Measurements from ENCODE around the gene SLC25A36. TPM values are rescaled to one million over a fixed set of nuclear protein-coding genes. Genes with fewer than 3 reads are reported as not detected.

Gene SLC25A36
- total RNA-seq, 1 experiment from 2014 or later, result 78.4 TPM

GRCh38 chr3:140956058-140956835, 14.6 kb downstream of the SLC25A36 start:
- CTCF ChIA-PET, result interaction anchor here (0.7 kb wide), 2 partner anchors 18 to 518 kb away, joined by 3 to 7 read pairs; no protein-coding TSS in a partner anchor

DNA sequence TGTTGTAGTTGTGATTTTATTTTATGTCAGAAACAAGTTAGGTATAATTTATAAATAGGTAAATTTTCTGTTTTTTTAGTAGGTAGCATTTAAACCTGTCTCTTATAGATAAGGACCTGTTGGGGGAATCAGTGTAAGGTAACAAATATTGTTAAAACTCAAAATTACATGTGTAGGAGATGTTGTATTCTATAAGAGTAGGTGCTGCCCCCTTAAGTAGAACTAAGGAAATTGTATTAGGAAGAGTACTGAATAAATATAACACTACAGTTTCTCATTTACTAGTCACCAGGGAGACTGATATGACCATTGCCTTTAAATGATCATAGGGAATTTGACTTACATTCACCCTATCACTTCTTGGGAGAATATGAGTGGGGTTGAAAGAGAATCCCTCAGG, 31.2 kb downstream of the SLC25A36 start:
- CTCF ChIA-PET, result interaction anchor here (1.4 kb wide), 1 partner anchor 142 kb away, joined by 3 read pairs; no protein-coding TSS in a partner anchor
- ATAC-seq (peak; percentile 46; the same call in 1 of the 2 replicates), DNase-seq (ENCODE audit: low spot score) (no peak)
- Mint-ChIP-seq H3K4me1 (no peaks in the 10 kb centered on the region), H3K9me3 (no peaks in the 10 kb centered on the region), H3K27me3 (ENCODE audit: low read depth) (no peaks in the 10 kb centered on the region), H3K36me3 (peaks cover 36% of the 10 kb centered on the region), H3K27ac (no peak overlapping the region), H3K4me3 (no peak overlapping the region)
- POLR2A ChIA-PET, result no interaction called here
- no peak for TF ChIP-seq TEAD4 (CRISPR knock-in tag; IDR thresholded peaks at IDR 0.05)
- no peak for TF ChIP-seq TEAD1 (CRISPR knock-in tag; IDR thresholded peaks at IDR 0.05)
- TF ChIP-seq ZNF396 (CRISPR knock-in tag; IDR thresholded peaks at IDR 0.05; ENCODE audit: borderline replicate concordance), result no peak

More at GRCh38 chr3:140956058-140956835, 14.6 kb downstream of the SLC25A36 start:
- POLR2A ChIA-PET, result interaction anchor here (0.5 kb wide), 1 partner anchor 12 kb away, joined by 3 read pairs; no protein-coding TSS in a partner anchor
- no peak for TF ChIP-seq MYBL2 (CRISPR knock-in tag; IDR thresholded peaks at IDR 0.05)
- no peak for TF ChIP-seq KAT7 (CRISPR knock-in tag; IDR thresholded peaks at IDR 0.05; ENCODE audit: borderline replicate concordance)
- no peak for TF ChIP-seq ZBTB21 (CRISPR knock-in tag; IDR thresholded peaks at IDR 0.05; ENCODE audit: borderline replicate concordance)
- TF ChIP-seq ZNF263 (CRISPR knock-in tag; IDR thresholded peaks at IDR 0.05; ENCODE audit: low read depth), result no peak
- no peak for TF ChIP-seq TP53 (CRISPR knock-in tag; IDR thresholded peaks at IDR 0.05)
- TF ChIP-seq NFYB (CRISPR knock-in tag; conservative IDR thresholded peaks at IDR 0.05; ENCODE audit: low read depth), result no peak
- TF ChIP-seq, protein P1, sequence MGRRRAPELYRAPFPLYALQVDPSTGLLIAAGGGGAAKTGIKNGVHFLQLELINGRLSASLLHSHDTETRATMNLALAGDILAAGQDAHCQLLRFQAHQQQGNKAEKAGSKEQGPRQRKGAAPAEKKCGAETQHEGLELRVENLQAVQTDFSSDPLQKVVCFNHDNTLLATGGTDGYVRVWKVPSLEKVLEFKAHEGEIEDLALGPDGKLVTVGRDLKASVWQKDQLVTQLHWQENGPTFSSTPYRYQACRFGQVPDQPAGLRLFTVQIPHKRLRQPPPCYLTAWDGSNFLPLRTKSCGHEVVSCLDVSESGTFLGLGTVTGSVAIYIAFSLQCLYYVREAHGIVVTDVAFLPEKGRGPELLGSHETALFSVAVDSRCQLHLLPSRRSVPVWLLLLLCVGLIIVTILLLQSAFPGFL (CRISPR knock-in tag; IDR thresholded peaks at IDR 0.05; ENCODE audit: borderline replicate concordance), result no peak
- TF ChIP-seq, protein P2, sequence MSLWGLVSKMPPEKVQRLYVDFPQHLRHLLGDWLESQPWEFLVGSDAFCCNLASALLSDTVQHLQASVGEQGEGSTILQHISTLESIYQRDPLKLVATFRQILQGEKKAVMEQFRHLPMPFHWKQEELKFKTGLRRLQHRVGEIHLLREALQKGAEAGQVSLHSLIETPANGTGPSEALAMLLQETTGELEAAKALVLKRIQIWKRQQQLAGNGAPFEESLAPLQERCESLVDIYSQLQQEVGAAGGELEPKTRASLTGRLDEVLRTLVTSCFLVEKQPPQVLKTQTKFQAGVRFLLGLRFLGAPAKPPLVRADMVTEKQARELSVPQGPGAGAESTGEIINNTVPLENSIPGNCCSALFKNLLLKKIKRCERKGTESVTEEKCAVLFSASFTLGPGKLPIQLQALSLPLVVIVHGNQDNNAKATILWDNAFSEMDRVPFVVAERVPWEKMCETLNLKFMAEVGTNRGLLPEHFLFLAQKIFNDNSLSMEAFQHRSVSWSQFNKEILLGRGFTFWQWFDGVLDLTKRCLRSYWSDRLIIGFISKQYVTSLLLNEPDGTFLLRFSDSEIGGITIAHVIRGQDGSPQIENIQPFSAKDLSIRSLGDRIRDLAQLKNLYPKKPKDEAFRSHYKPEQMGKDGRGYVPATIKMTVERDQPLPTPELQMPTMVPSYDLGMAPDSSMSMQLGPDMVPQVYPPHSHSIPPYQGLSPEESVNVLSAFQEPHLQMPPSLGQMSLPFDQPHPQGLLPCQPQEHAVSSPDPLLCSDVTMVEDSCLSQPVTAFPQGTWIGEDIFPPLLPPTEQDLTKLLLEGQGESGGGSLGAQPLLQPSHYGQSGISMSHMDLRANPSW (CRISPR knock-in tag; conservative IDR thresholded peaks at IDR 0.05; ENCODE audit: low read depth), result no peak
- no peak for TF ChIP-seq ZNF396 (CRISPR knock-in tag; IDR thresholded peaks at IDR 0.05; ENCODE audit: borderline replicate concordance)
- TF ChIP-seq OVOL2 (CRISPR knock-in tag; IDR thresholded peaks at IDR 0.05; ENCODE audit: borderline replicate concordance), result no peak
- TF ChIP-seq GRHL2 (CRISPR knock-in tag; IDR thresholded peaks at IDR 0.05; ENCODE audit: insufficient replicate concordance, severe bottlenecking), result no peak
- TF ChIP-seq ZNF317 (CRISPR knock-in tag; IDR thresholded peaks at IDR 0.05; ENCODE audit: borderline replicate concordance, low read depth), result no peak
- no peak for TF ChIP-seq FOXJ3 (CRISPR knock-in tag; IDR thresholded peaks at IDR 0.05; ENCODE audit: borderline replicate concordance)
- TF ChIP-seq CBFB (CRISPR knock-in tag; IDR thresholded peaks at IDR 0.05; ENCODE audit: low read depth), result no peak
- TF ChIP-seq JUN (CRISPR knock-in tag; IDR thresholded peaks at IDR 0.05), result no peak
- no peak for TF ChIP-seq FOXK1 (CRISPR knock-in tag; IDR thresholded peaks at IDR 0.05)
- TF ChIP-seq SMAD3 (CRISPR knock-in tag; IDR thresholded peaks at IDR 0.05; ENCODE audit: borderline replicate concordance), result no peak
- Mint-ChIP-seq H3K27me3 (ENCODE audit: low read depth) (no peaks in the 10 kb centered on the region), H3K36me3 (peaks cover 36% of the 10 kb centered on the region), H3K4me1 (peaks cover 23% of the 10 kb centered on the region), H3K4me3 (no peak overlapping the region), H3K9me3 (peaks cover 5% of the 10 kb centered on the region; the same call in 1 of the 2 replicates), H3K27ac (no peak overlapping the region)
- DNase-seq (ENCODE audit: low spot score) (no peak), ATAC-seq (no peak)
